ENCODE results near the gene ENOPH1. TPM values are rescaled to one million over a fixed set of nuclear protein-coding genes. Genes with fewer than 3 reads are reported as not detected.

Gene ENOPH1
- total and polyA plus RNA-seq, 9 of the 15 experiments (the other 6 are each of a cell fraction or from before 2014, with no cell fraction given) = 29.8 to 71.4 (median 48.9) TPM

DNA sequence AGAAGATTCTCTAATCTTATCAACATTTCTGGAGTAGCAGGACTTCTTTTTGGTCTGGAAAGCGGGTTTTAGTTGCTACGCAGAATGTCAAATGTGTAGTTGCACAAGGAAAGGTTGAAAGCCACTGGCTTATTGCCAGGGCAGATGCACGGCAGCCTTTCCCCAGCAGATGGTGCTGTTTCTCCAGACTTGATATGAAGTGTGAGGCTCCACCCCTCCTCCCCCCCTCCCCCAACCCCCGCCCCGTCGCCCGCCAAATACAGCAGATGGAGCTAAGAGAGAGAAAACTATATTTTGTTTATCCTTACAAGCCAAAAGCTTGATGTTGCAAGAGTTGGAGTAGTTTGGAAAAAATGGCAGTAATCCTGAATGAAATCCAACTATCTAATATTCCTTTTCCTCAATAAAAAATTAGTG is 32.0 kb downstream of the ENOPH1 start (continued):
- TF ChIP-seq, protein P1, sequence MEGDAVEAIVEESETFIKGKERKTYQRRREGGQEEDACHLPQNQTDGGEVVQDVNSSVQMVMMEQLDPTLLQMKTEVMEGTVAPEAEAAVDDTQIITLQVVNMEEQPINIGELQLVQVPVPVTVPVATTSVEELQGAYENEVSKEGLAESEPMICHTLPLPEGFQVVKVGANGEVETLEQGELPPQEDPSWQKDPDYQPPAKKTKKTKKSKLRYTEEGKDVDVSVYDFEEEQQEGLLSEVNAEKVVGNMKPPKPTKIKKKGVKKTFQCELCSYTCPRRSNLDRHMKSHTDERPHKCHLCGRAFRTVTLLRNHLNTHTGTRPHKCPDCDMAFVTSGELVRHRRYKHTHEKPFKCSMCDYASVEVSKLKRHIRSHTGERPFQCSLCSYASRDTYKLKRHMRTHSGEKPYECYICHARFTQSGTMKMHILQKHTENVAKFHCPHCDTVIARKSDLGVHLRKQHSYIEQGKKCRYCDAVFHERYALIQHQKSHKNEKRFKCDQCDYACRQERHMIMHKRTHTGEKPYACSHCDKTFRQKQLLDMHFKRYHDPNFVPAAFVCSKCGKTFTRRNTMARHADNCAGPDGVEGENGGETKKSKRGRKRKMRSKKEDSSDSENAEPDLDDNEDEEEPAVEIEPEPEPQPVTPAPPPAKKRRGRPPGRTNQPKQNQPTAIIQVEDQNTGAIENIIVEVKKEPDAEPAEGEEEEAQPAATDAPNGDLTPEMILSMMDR (IDR thresholded peaks at IDR 0.05 in 2 of 3, conservative IDR thresholded peaks at IDR 0.05 in 1 of 3; ENCODE audit: insufficient read depth in 2 of 3, low read depth in 1 of 3, low read length in 3 of 3) = peak; percentile 55 to 80 (median 73)
- TF ChIP-seq MXI1 (IDR thresholded peaks at IDR 0.05; ENCODE audit: low read depth, low read length) (no peak), ZFP1 (CRISPR knock-in tag; IDR thresholded peaks at IDR 0.05) (no peak), POLR3A (IDR thresholded peaks at IDR 0.05; ENCODE audit: borderline replicate concordance, extremely low read depth, insufficient read depth, insufficient read length) (no peak), NCOA6 (IDR thresholded peaks at IDR 0.05) (no peak), DIDO1 (tag; IDR thresholded peaks at IDR 0.05; ENCODE audit: low read depth) (no peak), ADNP (tag; IDR thresholded peaks at IDR 0.05) (no peak), GTF2E2 (tag; IDR thresholded peaks at IDR 0.05) (no peak), CXXC5 (CRISPR knock-in tag; IDR thresholded peaks at IDR 0.05) (0 out of 2 replicates have a peak, but pooled peaks have one; percentile 7), ERF (CRISPR knock-in tag; IDR thresholded peaks at IDR 0.05) (no peak), GABPB1 (CRISPR knock-in tag; IDR thresholded peaks at IDR 0.05) (no peak), U2AF1 (optimal IDR thresholded peaks at IDR 0.05; ENCODE audit: low read depth, low read length) (no peak), ZNF239 (CRISPR knock-in tag; IDR thresholded peaks at IDR 0.05) (no peak), TCF7L2 (IDR thresholded peaks at IDR 0.05; ENCODE audit: low read depth, low read length) (no peak)
- TF ChIP-seq, protein P2, sequence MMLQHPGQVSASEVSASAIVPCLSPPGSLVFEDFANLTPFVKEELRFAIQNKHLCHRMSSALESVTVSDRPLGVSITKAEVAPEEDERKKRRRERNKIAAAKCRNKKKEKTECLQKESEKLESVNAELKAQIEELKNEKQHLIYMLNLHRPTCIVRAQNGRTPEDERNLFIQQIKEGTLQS (IDR thresholded peaks at IDR 0.05) = no peak
- TF ChIP-seq, protein P2 (CRISPR knock-in tag; conservative IDR thresholded peaks at IDR 0.05) = no peak
- TF ChIP-seq, protein P3, sequence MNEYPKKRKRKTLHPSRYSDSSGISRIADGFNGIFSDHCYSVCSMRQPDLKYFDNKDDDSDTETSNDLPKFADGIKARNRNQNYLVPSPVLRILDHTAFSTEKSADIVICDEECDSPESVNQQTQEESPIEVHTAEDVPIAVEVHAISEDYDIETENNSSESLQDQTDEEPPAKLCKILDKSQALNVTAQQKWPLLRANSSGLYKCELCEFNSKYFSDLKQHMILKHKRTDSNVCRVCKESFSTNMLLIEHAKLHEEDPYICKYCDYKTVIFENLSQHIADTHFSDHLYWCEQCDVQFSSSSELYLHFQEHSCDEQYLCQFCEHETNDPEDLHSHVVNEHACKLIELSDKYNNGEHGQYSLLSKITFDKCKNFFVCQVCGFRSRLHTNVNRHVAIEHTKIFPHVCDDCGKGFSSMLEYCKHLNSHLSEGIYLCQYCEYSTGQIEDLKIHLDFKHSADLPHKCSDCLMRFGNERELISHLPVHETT (CRISPR knock-in tag; conservative IDR thresholded peaks at IDR 0.05 in 1 of 2, IDR thresholded peaks at IDR 0.05 in 1 of 2) = no peak
- TF ChIP-seq, protein P4, sequence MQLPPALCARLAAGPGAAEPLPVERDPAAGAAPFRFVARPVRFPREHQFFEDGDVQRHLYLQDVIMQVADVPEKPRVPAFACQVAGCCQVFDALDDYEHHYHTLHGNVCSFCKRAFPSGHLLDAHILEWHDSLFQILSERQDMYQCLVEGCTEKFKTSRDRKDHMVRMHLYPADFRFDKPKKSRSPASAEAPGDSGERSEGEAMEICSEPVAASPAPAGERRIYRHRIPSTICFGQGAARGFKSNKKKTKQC (CRISPR knock-in tag; IDR thresholded peaks at IDR 0.05) = no peak
- TF ChIP-seq, protein P5, sequence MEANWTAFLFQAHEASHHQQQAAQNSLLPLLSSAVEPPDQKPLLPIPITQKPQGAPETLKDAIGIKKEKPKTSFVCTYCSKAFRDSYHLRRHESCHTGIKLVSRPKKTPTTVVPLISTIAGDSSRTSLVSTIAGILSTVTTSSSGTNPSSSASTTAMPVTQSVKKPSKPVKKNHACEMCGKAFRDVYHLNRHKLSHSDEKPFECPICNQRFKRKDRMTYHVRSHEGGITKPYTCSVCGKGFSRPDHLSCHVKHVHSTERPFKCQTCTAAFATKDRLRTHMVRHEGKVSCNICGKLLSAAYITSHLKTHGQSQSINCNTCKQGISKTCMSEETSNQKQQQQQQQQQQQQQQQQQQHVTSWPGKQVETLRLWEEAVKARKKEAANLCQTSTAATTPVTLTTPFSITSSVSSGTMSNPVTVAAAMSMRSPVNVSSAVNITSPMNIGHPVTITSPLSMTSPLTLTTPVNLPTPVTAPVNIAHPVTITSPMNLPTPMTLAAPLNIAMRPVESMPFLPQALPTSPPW (CRISPR knock-in tag; IDR thresholded peaks at IDR 0.05) = peak; percentile 97
- TF ChIP-seq, protein P6, sequence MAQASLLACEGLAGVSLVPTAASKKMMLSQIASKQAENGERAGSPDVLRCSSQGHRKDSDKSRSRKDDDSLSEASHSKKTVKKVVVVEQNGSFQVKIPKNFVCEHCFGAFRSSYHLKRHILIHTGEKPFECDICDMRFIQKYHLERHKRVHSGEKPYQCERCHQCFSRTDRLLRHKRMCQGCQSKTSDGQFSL (CRISPR knock-in tag; IDR thresholded peaks at IDR 0.05) = peak; percentile 67; the same call in 1 of the 2 replicates
- TF ChIP-seq, protein P6 (tag; IDR thresholded peaks at IDR 0.05) = peak in 1 of 2 experiments; percentile 77; a peak in 2 of 4 replicates
